ENCODE measurements around the gene RBBP5. TPM values are rescaled to one million over a fixed set of nuclear protein-coding genes. Genes with fewer than 3 reads are reported as not detected.
A peak's percentile ranks its signal among the peaks of the same experiment; 100 is the strongest.

The RBBP5 gene
- total RNA-seq = 10 to 100 TPM; 17.8 to 23.6 TPM
- polyA plus RNA-seq (2013, experiment 1 of 2) = 17.2 TPM
- 16.8 TPM for polyA plus RNA-seq (2013, experiment 2 of 2)
- long read RNA-seq, experiment 1, full-length matches to known transcripts = 2 of 7 reads
- long read RNA-seq, experiment 1, partial matches to known transcripts = 1 of 7 reads
- long read RNA-seq, experiment 1, other reads (novel, unspliced or antisense) = 4 of 7 reads
- long read RNA-seq, experiment 2, full-length matches to known transcripts = 15 of 27 reads
- long read RNA-seq, experiment 2, partial matches to known transcripts = 6 of 27 reads
- long read RNA-seq, experiment 2, other reads (novel, unspliced or antisense) = 6 of 27 reads
- long read RNA-seq, experiment 3, full-length matches to known transcripts = 58 of 84 reads
- long read RNA-seq, experiment 3, partial matches to known transcripts = 8 of 84 reads
- long read RNA-seq, experiment 3, other reads (novel, unspliced or antisense) = 18 of 84 reads
- long read RNA-seq, experiment 4, full-length matches to known transcripts = 2 of 7 reads
- long read RNA-seq, experiment 4, partial matches to known transcripts = 2 of 7 reads
- long read RNA-seq, experiment 4, other reads (novel, unspliced or antisense) = 3 of 7 reads

- Mint-ChIP-seq H3K4me3 (peak within 1 kb of the TSS; percentile 97), H3K27me3 (ENCODE audit: insufficient read depth) (no peaks in the 10 kb centered on the region), H3K9me3 (no peaks in the 10 kb centered on the region), H3K4me1 (peaks cover 12% of the 10 kb centered on the region), H3K36me3 (ENCODE audit: low read depth) (peaks cover 9% of the 10 kb centered on the region), H3K27ac (peak within 1 kb of the TSS; percentile 100)
- DNase-seq = peak; percentile 98
- Histone ChIP-seq H3K27me3 (ENCODE audit: control insufficient read depth, insufficient read depth, low read length, poor library complexity, severe bottlenecking) (no peaks in the 10 kb centered on the region), H3K4me3 (ENCODE audit: low read length) (peak within 1 kb of the TSS; percentile 98), H3K36me3 (ENCODE audit: control insufficient read depth, insufficient read depth, low read length) (peaks cover 13% of the 10 kb centered on the region), H3K4me1 (ENCODE audit: control insufficient read depth, insufficient read depth, low read length) (no peaks in the 10 kb centered on the region), H3K9ac (ENCODE audit: extremely low read depth, low read length, poor library complexity, severe bottlenecking) (peak within 1 kb of the TSS; percentile 98), H3K27ac (ENCODE audit: low read depth, low read length) (peak within 1 kb of the TSS; percentile 99), H3K9me3 (ENCODE audit: control insufficient read depth, low read length) (no peaks in the 10 kb centered on the region)
- TF ChIP-seq CTCF (conservative IDR thresholded peaks at IDR 0.05) = peak; percentile 80
- 0 to 1% methylated on average over 27 to 46 of the region's 46 CpGs for WGBS, 2 experiments (ENCODE audit: insufficient coverage in 1 of 2, insufficient read length in 1 of 2)
These were observed at the start of gene RBBP5 for GRCh38 chr1:205121660-205122488. RBBP5 (minus strand) TSS chr1:205121978; CDS start chr1:205121873, 105 bp downstream.

- no peak overlapping the region for H3K27ac Mint-ChIP-seq
- H3K36me3 Mint-ChIP-seq (ENCODE audit: low read depth) = peaks cover 30% of the 10 kb centered on the region
- H3K4me1 Mint-ChIP-seq = no peaks in the 10 kb centered on the region
- H3K36me3 ChIP-seq (ENCODE audit: control insufficient read depth, insufficient read depth, low read length) = peaks cover 18% of the 10 kb centered on the region
- H3K27ac ChIP-seq (ENCODE audit: low read depth, low read length) = no peak overlapping the region
- no peak for DNase-seq
- 92 to 95% methylated on average over 3 to 5 of the region's 5 CpGs for WGBS, 2 experiments (ENCODE audit: insufficient coverage in 1 of 2, insufficient read length in 1 of 2)
- H3K9me3 ChIP-seq (ENCODE audit: control insufficient read depth, low read length) = no peaks in the 10 kb centered on the region
- H3K4me3 ChIP-seq (ENCODE audit: low read length) = no peak overlapping the region
- H3K4me1 ChIP-seq (ENCODE audit: control insufficient read depth, insufficient read depth, low read length) = no peaks in the 10 kb centered on the region
- TF ChIP-seq CTCF (conservative IDR thresholded peaks at IDR 0.05) = no peak
- H3K9ac ChIP-seq (ENCODE audit: extremely low read depth, low read length, poor library complexity, severe bottlenecking) = no peak overlapping the region
- H3K4me3 Mint-ChIP-seq = no peak overlapping the region
- no peaks in the 10 kb centered on the region for H3K27me3 ChIP-seq (ENCODE audit: control insufficient read depth, insufficient read depth, low read length, poor library complexity, severe bottlenecking)
- H3K9me3 Mint-ChIP-seq = no peaks in the 10 kb centered on the region
- H3K27me3 Mint-ChIP-seq (ENCODE audit: insufficient read depth) = no peaks in the 10 kb centered on the region
These were observed 49.6 kb upstream of the RBBP5 start for GRCh38 chr1:205171369-205171768.

GRCh38 chr1:205170532-205171269, 48.9 kb upstream of the RBBP5 start:
- Mint-ChIP-seq H3K4me1 (no peaks in the 10 kb centered on the region), H3K27ac (no peak overlapping the region), H3K27me3 (ENCODE audit: insufficient read depth) (no peaks in the 10 kb centered on the region), H3K36me3 (ENCODE audit: low read depth) (peaks cover 33% of the 10 kb centered on the region), H3K4me3 (no peak overlapping the region), H3K9me3 (no peaks in the 10 kb centered on the region)
- no peak for TF ChIP-seq CTCF (conservative IDR thresholded peaks at IDR 0.05)
- DNase-seq = no peak
- Histone ChIP-seq H3K27ac (ENCODE audit: low read depth, low read length) (no peak overlapping the region), H3K27me3 (ENCODE audit: control insufficient read depth, insufficient read depth, low read length, poor library complexity, severe bottlenecking) (no peaks in the 10 kb centered on the region), H3K36me3 (ENCODE audit: control insufficient read depth, insufficient read depth, low read length) (peaks cover 15% of the 10 kb centered on the region), H3K4me3 (ENCODE audit: low read length) (no peak overlapping the region), H3K4me1 (ENCODE audit: control insufficient read depth, insufficient read depth, low read length) (no peaks in the 10 kb centered on the region), H3K9ac (ENCODE audit: extremely low read depth, low read length, poor library complexity, severe bottlenecking) (no peak overlapping the region), H3K9me3 (ENCODE audit: control insufficient read depth, low read length) (no peaks in the 10 kb centered on the region)
- 86 to 94% methylated on average over 8 to 9 of the region's 9 CpGs for WGBS, 2 experiments (ENCODE audit: insufficient coverage in 1 of 2, insufficient read length in 1 of 2)
